ENCODE results near the gene DKC1.

DNA sequence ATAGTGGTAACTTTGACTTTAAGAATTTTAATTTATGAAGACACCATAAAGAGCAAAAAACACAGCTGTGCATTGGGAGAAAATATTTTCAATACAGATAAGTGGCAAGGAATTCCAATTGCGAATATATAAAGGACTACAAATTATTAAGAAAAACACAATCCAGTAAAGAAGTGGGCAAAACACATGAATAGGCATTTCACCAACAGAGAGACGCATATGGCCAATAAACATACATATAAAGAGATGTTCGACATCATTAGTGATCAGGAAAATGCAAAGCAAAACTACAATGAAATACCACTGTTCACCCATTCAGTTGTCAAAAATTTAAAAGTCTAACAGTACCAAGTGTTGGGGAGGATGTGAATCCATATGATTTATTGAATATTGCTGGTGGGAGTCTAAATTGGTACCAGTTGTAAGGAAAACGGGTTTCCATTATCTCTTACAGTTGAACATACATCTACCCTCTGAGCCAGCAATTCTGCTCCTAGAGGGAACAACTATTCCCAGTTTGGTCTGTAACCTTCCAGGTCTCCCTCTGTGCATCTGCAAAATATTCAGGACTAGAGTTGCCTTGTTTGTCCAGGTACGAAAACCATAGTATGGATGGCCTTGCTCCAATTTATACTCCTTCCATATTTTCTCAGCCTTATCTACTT lies 44.3 kb downstream of the DKC1 start:
- TF ChIP-seq ARNT (IDR thresholded peaks at IDR 0.05) = no peak
- TF ChIP-seq, protein P1, sequence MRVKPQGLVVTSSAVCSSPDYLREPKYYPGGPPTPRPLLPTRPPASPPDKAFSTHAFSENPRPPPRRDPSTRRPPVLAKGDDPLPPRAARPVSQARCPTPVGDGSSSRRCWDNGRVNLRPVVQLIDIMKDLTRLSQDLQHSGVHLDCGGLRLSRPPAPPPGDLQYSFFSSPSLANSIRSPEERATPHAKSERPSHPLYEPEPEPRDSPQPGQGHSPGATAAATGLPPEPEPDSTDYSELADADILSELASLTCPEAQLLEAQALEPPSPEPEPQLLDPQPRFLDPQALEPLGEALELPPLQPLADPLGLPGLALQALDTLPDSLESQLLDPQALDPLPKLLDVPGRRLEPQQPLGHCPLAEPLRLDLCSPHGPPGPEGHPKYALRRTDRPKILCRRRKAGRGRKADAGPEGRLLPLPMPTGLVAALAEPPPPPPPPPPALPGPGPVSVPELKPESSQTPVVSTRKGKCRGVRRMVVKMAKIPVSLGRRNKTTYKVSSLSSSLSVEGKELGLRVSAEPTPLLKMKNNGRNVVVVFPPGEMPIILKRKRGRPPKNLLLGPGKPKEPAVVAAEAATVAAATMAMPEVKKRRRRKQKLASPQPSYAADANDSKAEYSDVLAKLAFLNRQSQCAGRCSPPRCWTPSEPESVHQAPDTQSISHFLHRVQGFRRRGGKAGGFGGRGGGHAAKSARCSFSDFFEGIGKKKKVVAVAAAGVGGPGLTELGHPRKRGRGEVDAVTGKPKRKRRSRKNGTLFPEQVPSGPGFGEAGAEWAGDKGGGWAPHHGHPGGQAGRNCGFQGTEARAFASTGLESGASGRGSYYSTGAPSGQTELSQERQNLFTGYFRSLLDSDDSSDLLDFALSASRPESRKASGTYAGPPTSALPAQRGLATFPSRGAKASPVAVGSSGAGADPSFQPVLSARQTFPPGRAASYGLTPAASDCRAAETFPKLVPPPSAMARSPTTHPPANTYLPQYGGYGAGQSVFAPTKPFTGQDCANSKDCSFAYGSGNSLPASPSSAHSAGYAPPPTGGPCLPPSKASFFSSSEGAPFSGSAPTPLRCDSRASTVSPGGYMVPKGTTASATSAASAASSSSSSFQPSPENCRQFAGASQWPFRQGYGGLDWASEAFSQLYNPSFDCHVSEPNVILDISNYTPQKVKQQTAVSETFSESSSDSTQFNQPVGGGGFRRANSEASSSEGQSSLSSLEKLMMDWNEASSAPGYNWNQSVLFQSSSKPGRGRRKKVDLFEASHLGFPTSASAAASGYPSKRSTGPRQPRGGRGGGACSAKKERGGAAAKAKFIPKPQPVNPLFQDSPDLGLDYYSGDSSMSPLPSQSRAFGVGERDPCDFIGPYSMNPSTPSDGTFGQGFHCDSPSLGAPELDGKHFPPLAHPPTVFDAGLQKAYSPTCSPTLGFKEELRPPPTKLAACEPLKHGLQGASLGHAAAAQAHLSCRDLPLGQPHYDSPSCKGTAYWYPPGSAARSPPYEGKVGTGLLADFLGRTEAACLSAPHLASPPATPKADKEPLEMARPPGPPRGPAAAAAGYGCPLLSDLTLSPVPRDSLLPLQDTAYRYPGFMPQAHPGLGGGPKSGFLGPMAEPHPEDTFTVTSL (CRISPR knock-in tag; IDR thresholded peaks at IDR 0.05; ENCODE audit: borderline replicate concordance) = no peak
- TF ChIP-seq, protein P2, sequence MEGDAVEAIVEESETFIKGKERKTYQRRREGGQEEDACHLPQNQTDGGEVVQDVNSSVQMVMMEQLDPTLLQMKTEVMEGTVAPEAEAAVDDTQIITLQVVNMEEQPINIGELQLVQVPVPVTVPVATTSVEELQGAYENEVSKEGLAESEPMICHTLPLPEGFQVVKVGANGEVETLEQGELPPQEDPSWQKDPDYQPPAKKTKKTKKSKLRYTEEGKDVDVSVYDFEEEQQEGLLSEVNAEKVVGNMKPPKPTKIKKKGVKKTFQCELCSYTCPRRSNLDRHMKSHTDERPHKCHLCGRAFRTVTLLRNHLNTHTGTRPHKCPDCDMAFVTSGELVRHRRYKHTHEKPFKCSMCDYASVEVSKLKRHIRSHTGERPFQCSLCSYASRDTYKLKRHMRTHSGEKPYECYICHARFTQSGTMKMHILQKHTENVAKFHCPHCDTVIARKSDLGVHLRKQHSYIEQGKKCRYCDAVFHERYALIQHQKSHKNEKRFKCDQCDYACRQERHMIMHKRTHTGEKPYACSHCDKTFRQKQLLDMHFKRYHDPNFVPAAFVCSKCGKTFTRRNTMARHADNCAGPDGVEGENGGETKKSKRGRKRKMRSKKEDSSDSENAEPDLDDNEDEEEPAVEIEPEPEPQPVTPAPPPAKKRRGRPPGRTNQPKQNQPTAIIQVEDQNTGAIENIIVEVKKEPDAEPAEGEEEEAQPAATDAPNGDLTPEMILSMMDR (CRISPR knock-in tag; IDR thresholded peaks at IDR 0.05) = no peak
- TF ChIP-seq SIN3A (IDR thresholded peaks at IDR 0.05; ENCODE audit: borderline replicate concordance, low read depth, low read length) = no peak

Data from HepG2 (cell line).